ENCODE results near the gene ZNF573.
"Not testable (repeated sequence)": the region's sequence is repeated elsewhere in the genome, so short reads cannot be mapped to it uniquely, and the experiment has no call there.

Gene ZNF573

GRCh38 chr19:37779127-37780005 is at the start of gene ZNF573:
TSS of gene ZNF573 (minus strand) at chr19:37779586. CDS start at chr19:37773729, 5,857 bp downstream.
- DNase-seq (ENCODE audit: low spot score): peak; percentile 91

DNA sequence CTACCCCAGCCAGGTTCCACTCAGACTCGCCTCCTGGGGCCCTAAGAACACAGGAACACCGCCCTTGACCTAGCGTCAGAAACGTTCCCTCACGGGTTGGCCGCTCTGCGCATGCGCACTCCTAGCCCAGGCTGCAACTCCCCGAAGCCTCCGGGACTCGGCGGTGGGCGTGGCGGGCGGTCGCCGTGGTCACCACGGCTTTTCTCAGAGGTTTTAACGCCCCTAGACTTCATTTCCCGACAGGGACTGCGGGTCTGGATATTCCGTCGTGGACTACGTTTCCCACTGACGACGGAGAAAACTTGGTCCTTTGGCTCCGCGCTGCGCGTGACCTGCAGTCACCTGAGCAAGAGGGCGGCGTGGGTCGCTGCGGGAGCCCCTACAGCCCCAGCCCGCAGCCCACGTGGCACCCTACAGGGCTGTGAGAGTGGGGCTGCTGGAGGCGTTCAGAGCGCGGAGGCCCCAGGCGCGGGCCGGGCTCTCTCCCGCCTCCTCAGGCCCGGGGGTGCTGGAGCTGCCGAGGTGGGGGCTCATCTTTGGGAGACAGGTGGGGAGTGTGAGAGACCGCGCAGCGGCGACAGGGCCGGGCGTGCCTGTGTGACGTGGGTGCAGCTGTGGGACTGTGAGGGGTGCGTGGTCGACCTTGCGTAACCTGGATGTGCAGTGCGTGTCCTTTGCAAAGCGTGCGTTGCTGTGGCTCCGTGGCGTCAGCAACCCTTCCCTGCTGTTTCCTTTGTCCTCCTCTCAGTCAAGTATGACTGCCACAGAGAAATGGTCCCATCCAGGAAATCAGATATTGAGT is 38.0 kb upstream of the ZNF573 start:
- peak; percentile 90 for DNase-seq (ENCODE audit: low spot score)

- DNase-seq (ENCODE audit: low spot score): not testable (repeated sequence)
Measured at GRCh38 chr19:37815611-37816010, 36.2 kb upstream of the ZNF573 start.

GRCh38 chr19:37813340-37813739 is 34.0 kb upstream of the ZNF573 start:
- DNase-seq (ENCODE audit: low spot score): no peak

- no peak for DNase-seq (ENCODE audit: low spot score)
Measured at GRCh38 chr19:37809366-37809765, 30.0 kb upstream of the ZNF573 start.

DNA sequence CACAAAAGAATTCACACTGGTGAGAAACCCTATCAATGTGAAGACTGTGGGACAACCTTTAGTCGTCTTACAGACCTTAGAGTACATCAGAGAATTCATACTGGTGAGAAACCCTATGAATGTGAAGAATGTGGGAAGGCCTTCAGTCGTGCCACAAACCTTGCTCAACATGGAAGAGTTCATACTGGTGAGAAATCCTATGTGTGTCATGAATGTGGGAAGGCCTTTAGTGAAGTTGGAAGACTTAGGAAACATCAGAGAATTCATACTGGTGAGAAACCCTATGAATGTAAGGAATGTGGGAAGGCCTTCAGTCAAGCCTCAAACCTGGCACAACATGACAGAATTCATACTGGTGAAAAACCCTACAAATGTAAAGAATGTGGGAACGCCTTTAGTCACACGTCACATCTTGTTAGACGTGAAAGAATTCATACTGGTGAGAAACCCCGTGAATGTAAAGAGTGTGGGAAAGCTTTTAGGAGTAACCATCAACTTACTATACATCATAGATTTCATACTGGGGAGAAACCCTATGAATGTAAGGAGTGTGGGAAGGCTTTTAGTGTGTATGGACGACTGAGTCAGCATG is 24.0 kb upstream of the ZNF573 start:
- DNase-seq (ENCODE audit: low spot score): no peak

DNA sequence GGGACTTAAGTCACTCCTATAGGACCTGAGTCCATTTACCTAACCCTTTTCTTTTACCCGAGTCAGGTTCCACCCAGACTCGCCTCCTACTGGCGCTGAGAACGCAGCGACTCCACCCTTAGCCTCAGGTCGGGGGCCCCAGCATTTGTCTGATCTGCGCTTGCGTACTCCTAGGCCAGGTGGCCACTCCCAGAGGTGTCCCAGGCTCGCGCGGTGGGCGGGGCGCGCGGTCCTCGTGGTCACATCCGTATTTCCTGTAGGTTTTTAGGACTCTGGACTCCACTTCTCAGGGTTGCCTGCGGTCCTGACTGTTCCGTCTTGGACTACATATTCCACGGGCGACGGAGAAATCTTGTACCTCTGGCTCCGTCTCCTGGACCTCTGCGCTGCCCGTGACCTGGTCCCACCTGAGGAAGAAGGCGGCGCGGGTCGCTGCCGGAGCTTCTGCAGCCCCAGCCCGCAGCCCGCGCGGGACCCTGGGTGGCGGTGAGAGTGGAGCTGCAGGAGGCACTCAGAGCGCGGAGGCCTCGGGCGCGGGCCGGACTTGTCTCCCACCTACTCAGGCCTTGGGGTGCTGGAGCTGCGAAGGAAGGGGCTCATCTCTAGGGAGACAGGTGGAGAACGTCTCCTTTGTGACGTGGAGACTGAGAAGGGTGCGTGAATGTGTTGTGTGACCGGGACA is 11.0 kb upstream of the ZNF573 start:
- DNase-seq (ENCODE audit: low spot score): no peak

DNA sequence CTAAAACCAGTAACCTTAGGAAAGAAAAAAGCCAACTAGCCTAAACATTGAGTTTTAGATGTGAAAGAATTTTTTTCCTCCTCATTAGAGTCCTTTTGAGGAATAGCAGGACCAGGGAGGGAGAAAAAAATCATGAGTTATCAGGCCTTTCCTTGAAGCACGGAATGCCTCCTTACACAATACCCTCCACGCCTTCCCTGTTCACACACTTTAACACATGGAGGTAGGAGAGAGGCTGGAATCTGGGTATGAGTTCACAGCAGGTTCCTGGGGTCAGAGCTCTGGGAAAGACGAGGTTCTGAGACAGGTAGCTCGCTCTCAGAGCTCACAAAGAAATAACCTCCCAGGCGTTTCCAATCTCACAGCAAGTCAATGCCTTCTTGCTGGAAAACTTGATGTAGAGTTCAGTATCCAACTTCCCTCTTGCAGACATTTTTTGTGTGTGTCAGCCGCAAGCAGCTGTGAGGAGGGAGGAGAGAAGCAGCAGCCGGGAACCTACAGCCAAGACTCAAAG is 716 bp downstream of the ZNF573 start:
- peak; percentile 11 for DNase-seq (ENCODE audit: low spot score)

- DNase-seq (ENCODE audit: low spot score): no peak
Measured at GRCh38 chr19:37770985-37771384, 8.4 kb downstream of the ZNF573 start.

- DNase-seq (ENCODE audit: low spot score): no peak
Measured at GRCh38 chr19:37763488-37763887, 15.9 kb downstream of the ZNF573 start.

DNA sequence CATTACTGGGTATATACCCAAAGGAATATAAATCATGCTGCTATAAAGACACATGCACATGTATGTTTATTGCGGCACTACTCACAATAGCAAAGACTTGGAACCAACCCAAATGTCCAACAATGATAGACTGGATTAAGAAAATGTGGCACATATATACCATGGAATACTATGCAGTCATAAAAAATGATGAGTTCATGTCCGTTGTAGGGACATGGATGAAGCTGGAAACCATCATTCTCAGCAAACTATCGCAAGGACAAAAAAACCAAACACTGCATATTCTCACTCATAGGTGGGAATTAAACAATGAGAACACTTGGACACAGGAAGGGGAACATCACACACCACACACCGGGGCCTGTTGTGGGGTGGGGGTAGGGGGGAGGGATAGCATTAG is 21.7 kb downstream of the ZNF573 start:
- DNase-seq (ENCODE audit: low spot score): not testable (repeated sequence)

DNA sequence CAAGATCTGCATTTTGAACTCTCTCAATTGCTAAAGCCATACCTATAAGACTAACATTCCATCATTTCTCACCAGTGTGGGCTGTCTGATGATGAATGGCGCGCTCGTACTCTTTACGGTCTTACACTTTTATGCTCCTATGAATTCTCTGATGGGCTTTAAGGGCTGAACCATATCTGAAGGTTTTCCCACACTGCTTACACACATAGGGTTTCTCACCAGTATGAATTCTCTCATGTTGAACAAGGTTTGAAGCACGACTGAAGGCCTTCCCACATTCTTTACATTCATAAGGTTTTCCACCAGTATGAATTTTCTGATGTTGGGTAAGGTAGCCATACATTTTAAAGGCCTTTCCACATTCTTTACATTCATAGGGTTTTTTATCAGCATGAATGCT is 41.0 kb downstream of the ZNF573 start:
- DNase-seq (ENCODE audit: low spot score): no peak

DNA sequence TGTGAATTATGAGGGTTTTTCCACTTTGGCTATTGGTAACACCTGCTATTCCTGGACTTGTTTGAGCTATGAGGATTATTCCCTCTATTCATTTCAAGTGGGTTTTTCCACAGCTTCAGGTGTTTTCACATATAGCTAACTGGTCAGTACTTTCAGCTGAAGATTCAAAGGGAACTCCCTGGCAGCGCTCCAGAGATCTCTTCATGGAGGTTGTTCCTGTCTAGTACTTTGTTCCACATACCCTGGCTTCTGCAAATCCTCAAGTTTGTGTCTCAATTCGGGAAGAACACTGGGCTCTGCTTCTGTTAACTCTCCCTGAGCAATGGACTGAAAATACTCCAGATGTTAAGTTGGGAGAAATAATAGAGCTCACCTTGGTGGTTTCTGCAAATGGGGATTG is 54.2 kb downstream of the ZNF573 start:
- no peak for DNase-seq (ENCODE audit: low spot score)

DNA sequence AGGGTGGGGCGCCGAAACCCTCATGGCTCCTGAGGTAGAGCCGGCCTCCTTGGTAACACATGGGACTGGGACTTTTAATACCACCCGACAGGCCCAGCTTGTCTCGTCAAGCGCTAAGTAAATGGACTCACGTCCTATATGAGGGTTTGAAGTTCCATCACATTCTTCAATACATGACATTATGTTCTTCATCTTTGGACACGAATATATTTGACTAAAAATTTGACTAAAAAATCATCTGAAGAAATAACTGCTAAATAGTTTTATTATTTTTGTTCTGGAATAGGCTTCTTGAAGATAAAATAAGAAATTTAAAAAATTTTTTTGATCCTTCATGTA is 59.5 kb downstream of the ZNF573 start:
- DNase-seq (ENCODE audit: low spot score): no peak

DNA sequence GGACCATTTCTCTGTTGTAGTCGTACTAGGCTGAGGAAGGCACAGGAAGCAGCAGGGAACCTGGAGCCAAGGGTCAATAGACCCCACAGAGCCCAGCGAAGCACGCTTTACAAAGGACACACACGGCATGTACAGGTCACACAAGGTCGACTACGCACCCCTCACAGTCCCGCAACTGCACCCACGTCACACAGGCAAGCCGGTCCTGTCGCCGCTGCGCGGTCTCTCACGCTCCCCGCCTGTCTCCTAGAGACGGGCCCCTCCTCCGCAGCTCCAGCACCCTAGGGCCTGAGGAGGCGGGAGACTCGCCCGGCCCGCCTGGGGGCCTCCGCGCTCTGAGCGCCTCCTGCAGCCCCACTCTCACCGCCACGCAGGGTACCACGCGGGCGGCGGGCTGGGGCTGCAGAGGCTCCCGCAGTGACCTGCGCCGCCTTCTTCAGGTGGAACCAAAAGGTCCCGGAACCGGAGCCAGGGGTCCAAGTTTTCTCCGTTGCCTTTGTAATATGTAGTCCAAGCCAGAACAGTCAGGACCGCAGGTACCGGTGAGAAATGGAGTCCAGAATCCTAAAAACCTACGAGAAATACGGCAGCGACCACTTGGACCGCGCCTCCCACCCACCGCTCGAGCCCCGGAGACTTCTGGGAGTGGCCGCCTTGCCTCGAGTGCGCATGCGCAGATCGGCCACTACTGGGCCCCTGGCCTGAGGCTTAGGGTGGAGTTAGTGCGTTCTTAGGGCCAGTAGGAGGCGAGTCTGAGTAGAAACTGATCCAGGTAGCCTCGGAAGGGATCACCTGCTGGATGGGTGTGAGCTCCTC is 60.1 kb downstream of the ZNF573 start, which contains the start of gene ZNF607:
ZNF607 (minus strand) TSS at position 651 of the 816 bp plus-strand sequence. CDS start 8,143 bp downstream, outside the sequence.
- DNase-seq (ENCODE audit: low spot score): peak; percentile 98

DNA sequence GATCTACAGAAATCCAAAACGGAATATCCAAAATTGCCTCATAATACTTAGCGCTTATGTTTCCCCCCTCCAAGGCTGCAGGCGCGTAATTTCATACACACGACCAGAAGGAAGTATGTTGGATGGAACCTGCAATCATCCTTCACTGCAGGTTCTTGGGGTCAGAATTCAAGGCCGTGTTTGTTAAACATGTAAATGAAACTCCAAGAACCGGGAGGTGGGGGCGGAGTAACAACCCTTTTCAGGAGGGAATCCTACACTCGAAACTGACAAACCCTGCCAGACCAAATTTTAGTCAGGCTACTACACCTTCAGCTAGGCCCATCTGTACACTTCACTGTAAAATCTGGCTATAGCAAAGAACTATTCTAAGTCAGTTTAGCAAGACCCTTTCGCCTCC is 61.1 kb downstream of the ZNF573 start:
- DNase-seq (ENCODE audit: low spot score): no peak

DNA sequence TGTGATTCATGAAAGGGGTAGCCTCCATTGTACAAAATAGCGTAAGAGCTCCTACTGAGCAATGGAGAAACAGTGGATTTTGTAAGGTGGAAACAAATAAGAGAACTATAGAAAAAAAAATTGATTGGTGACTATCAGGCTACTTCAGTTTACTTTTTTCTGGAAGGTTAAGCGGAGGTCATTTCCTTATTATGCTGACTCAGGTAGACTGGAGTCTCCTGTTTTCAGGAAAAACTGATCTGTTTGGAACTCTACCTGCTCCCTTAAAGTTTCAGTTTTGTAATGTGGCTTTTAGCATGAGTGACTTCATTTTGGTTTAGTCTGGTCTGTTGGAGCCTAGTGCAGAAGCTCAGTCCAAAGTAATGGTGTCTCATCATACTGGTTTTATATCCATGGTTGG is 63.2 kb downstream of the ZNF573 start:
- DNase-seq (ENCODE audit: low spot score): no peak

DNA sequence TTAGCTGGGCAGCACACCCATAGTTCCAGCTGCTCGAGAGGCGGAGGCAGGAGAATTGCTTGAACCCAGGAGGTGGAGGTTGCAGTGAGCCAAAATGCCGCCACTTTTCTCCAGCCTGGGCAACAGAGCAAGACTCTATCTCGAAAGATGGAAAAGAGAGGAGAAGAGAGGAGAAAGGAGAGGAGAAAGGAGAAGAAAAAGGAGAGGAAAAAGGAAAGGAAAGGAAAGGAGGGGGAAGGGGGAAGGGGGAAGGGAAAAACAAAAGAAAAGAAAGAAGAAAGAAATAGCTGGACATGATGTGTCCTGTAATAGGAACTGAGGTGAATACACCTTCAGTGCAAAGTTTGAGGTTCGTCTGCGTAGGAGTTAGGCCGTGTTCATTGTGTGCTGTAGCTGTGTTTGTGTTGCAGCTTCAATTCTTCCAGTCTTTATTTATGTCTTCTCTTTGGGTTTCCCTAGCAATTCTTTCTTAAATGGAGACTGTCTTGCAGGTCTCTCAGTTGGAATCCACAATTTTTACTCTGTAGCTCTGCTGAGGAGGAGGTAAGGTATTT is 73.3 kb downstream of the ZNF573 start:
- no peak for DNase-seq (ENCODE audit: low spot score)

DNA sequence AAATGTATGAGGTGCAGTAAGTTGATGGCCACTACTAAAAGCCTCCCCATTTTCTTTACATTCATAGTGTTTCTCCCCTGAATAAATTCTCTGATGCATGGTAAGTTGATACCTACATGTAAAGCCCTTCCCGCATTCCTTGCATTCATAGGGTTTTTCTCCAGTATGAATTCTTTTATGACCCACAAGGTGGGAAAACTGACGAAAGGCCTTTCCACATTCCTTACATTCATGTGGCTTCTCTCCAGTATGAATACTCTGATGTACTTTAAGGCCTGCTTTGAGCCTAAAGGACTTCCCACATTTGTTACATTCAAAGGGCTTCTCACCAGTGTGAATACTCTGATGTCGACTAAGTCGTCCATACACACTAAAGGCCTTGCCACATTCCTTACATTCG is 80.3 kb downstream of the ZNF573 start:
- DNase-seq (ENCODE audit: low spot score): no peak

DNA sequence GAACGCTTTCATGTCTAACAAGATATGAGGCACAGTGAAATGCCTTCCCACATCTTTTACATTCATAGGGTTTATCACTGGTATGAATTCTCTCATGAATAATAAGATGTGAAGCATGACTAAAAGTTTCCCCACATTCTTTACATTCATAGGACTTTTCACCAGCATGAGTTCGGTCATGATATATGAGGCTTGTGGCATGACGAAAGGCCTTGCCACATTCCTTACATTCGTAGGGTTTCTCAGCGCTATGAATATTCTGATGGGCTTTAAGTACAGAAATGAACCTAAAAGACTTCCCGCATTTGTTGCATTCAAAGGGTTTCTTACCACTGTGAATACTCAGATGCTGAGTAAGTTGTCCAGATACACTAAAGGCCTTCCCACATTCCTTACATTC is 81.2 kb downstream of the ZNF573 start:
- no peak for DNase-seq (ENCODE audit: low spot score)
